ENCODE data around the gene BST1.

BST1 gene

GRCh38 chr4:15735536-15735935, 32.7 kb downstream of the BST1 start:
- H3K56ac ChIP-seq (ENCODE audit: low read length) = no peak overlapping the region
- no peak overlapping the region for H3K18ac ChIP-seq (ENCODE audit: low read length)
- H3K27me3 ChIP-seq (ENCODE audit: insufficient read depth, low read length, poor library complexity) = no peaks in the 10 kb centered on the region
- no peak for DNase-seq
- H2AK5ac ChIP-seq (ENCODE audit: low read length) = no peak overlapping the region
- no peaks in the 10 kb centered on the region for H3K36me3 ChIP-seq (ENCODE audit: control insufficient read depth, insufficient read depth, low read length)
- no peaks in the 10 kb centered on the region for H3K4me1 ChIP-seq (ENCODE audit: control insufficient read depth, low read depth, low read length)
- no peak overlapping the region for H3K23ac ChIP-seq (ENCODE audit: low read length)
- H3K9ac ChIP-seq (ENCODE audit: low read length) = no peak overlapping the region
- H3K27ac ChIP-seq (ENCODE audit: low read depth, low read length) = no peak overlapping the region
- no peak overlapping the region for H3K4me3 ChIP-seq (ENCODE audit: low read length)
- no peak overlapping the region for H3K4me2 ChIP-seq (ENCODE audit: low read length)
- H2BK15ac ChIP-seq (replicated peaks; ENCODE audit: low read depth) = no peak overlapping the region
- no CpG with 5 or more reads among the region's 6 CpGs for WGBS (ENCODE audit: extremely low coverage, insufficient coverage, low lambda C conversion rate)
- no peaks in the 10 kb centered on the region for H3K79me1 ChIP-seq (ENCODE audit: low read length)
- no peak overlapping the region for H2BK120ac ChIP-seq (ENCODE audit: low read depth, low read length)
- no peak overlapping the region for H3K4ac ChIP-seq (ENCODE audit: low read depth, low read length)
- no peak overlapping the region for H4K5ac ChIP-seq (ENCODE audit: low read length)
- no peaks in the 10 kb centered on the region for H3K79me2 ChIP-seq (ENCODE audit: control insufficient read depth, insufficient read depth, low read length)
- no peak overlapping the region for H4K8ac ChIP-seq (ENCODE audit: low read depth, low read length)
- no peak overlapping the region for H2BK5ac ChIP-seq (ENCODE audit: low read length)

GRCh38 chr4:15736514-15737050, 33.7 kb downstream of the BST1 start:
- H4K5ac ChIP-seq (ENCODE audit: low read length) = no peak overlapping the region
- H3K56ac ChIP-seq (ENCODE audit: low read length) = no peak overlapping the region
- no peaks in the 10 kb centered on the region for H3K79me1 ChIP-seq (ENCODE audit: low read length)
- no CpG with 5 or more reads among the region's 4 CpGs for WGBS (ENCODE audit: extremely low coverage, insufficient coverage, low lambda C conversion rate)
- no peaks in the 10 kb centered on the region for H3K79me2 ChIP-seq (ENCODE audit: control insufficient read depth, insufficient read depth, low read length)
- no peaks in the 10 kb centered on the region for H3K36me3 ChIP-seq (ENCODE audit: control insufficient read depth, insufficient read depth, low read length)
- no peak overlapping the region for H3K4ac ChIP-seq (ENCODE audit: low read depth, low read length)
- DNase-seq = no peak
- H3K4me3 ChIP-seq (ENCODE audit: low read length) = no peak overlapping the region
- no peak overlapping the region for H2BK120ac ChIP-seq (ENCODE audit: low read depth, low read length)
- no peak overlapping the region for H3K23ac ChIP-seq (ENCODE audit: low read length)
- H2AK5ac ChIP-seq (ENCODE audit: low read length) = no peak overlapping the region
- no peak overlapping the region for H3K4me2 ChIP-seq (ENCODE audit: low read length)
- no peak overlapping the region for H3K27ac ChIP-seq (ENCODE audit: low read depth, low read length)
- H4K8ac ChIP-seq (ENCODE audit: low read depth, low read length) = no peak overlapping the region
- no peak overlapping the region for H2BK15ac ChIP-seq (replicated peaks; ENCODE audit: low read depth)
- no peak overlapping the region for H3K18ac ChIP-seq (ENCODE audit: low read length)
- H3K4me1 ChIP-seq (ENCODE audit: control insufficient read depth, low read depth, low read length) = no peaks in the 10 kb centered on the region
- no peak overlapping the region for H2BK5ac ChIP-seq (ENCODE audit: low read length)
- no peaks in the 10 kb centered on the region for H3K27me3 ChIP-seq (ENCODE audit: insufficient read depth, low read length, poor library complexity)
- no peak overlapping the region for H3K9ac ChIP-seq (ENCODE audit: low read length)

- H3K27ac ChIP-seq (ENCODE audit: low read depth, low read length) = no peak overlapping the region
- no peaks in the 10 kb centered on the region for H3K4me1 ChIP-seq (ENCODE audit: control insufficient read depth, low read depth, low read length)
- H3K4ac ChIP-seq (ENCODE audit: low read depth, low read length) = no peak overlapping the region
- no peak overlapping the region for H3K23ac ChIP-seq (ENCODE audit: low read length)
- no peaks in the 10 kb centered on the region for H3K79me2 ChIP-seq (ENCODE audit: control insufficient read depth, insufficient read depth, low read length)
- no peak overlapping the region for H3K4me3 ChIP-seq (ENCODE audit: low read length)
- H3K79me1 ChIP-seq (ENCODE audit: low read length) = no peaks in the 10 kb centered on the region
- DNase-seq = no peak
- H3K27me3 ChIP-seq (ENCODE audit: insufficient read depth, low read length, poor library complexity) = no peaks in the 10 kb centered on the region
- H2AK5ac ChIP-seq (ENCODE audit: low read length) = no peak overlapping the region
- no peak overlapping the region for H4K8ac ChIP-seq (ENCODE audit: low read depth, low read length)
- no peak overlapping the region for H3K4me2 ChIP-seq (ENCODE audit: low read length)
- no CpG with 5 or more reads among the region's 3 CpGs for WGBS (ENCODE audit: extremely low coverage, insufficient coverage, low lambda C conversion rate)
- no peak overlapping the region for H3K9ac ChIP-seq (ENCODE audit: low read length)
- H3K36me3 ChIP-seq (ENCODE audit: control insufficient read depth, insufficient read depth, low read length) = no peaks in the 10 kb centered on the region
- H4K5ac ChIP-seq (ENCODE audit: low read length) = no peak overlapping the region
- H2BK120ac ChIP-seq (ENCODE audit: low read depth, low read length) = no peak overlapping the region
- no peak overlapping the region for H2BK15ac ChIP-seq (replicated peaks; ENCODE audit: low read depth)
- no peak overlapping the region for H2BK5ac ChIP-seq (ENCODE audit: low read length)
- H3K56ac ChIP-seq (ENCODE audit: low read length) = no peak overlapping the region
- H3K18ac ChIP-seq (ENCODE audit: low read length) = no peak overlapping the region
Measured at GRCh38 chr4:15737255-15737654, 34.4 kb downstream of the BST1 start.

GRCh38 chr4:15738877-15739276, 36.0 kb downstream of the BST1 start:
- Histone ChIP-seq H3K27ac (ENCODE audit: low read depth, low read length) (no peak overlapping the region), H3K4me2 (ENCODE audit: low read length) (no peak overlapping the region), H2BK5ac (ENCODE audit: low read length) (no peak overlapping the region), H3K79me1 (ENCODE audit: low read length) (no peaks in the 10 kb centered on the region), H3K9ac (ENCODE audit: low read length) (no peak overlapping the region), H3K27me3 (ENCODE audit: insufficient read depth, low read length, poor library complexity) (no peaks in the 10 kb centered on the region), H3K4me3 (ENCODE audit: low read length) (no peak overlapping the region), H2BK15ac (replicated peaks; ENCODE audit: low read depth) (no peak overlapping the region), H3K4ac (ENCODE audit: low read depth, low read length) (no peak overlapping the region), H3K23ac (ENCODE audit: low read length) (no peak overlapping the region), H3K79me2 (ENCODE audit: control insufficient read depth, insufficient read depth, low read length) (no peaks in the 10 kb centered on the region), H2BK120ac (ENCODE audit: low read depth, low read length) (no peak overlapping the region), H4K8ac (ENCODE audit: low read depth, low read length) (no peak overlapping the region), H3K4me1 (ENCODE audit: control insufficient read depth, low read depth, low read length) (no peaks in the 10 kb centered on the region), H3K56ac (ENCODE audit: low read length) (no peak overlapping the region), H2AK5ac (ENCODE audit: low read length) (no peak overlapping the region), H3K36me3 (ENCODE audit: control insufficient read depth, insufficient read depth, low read length) (no peaks in the 10 kb centered on the region), H3K18ac (ENCODE audit: low read length) (no peak overlapping the region), H4K5ac (ENCODE audit: low read length) (no peak overlapping the region)
- no CpG with 5 or more reads among the region's 1 CpG for WGBS (ENCODE audit: extremely low coverage, insufficient coverage, low lambda C conversion rate)
- DNase-seq = no peak

GRCh38 chr4:15740764-15741404, 38.0 kb downstream of the BST1 start:
- H3K4me3 ChIP-seq (ENCODE audit: low read length) = no peak overlapping the region
- H2BK15ac ChIP-seq (replicated peaks; ENCODE audit: low read depth) = no peak overlapping the region
- no peak overlapping the region for H4K5ac ChIP-seq (ENCODE audit: low read length)
- no peak for DNase-seq
- no peaks in the 10 kb centered on the region for H3K4me1 ChIP-seq (ENCODE audit: control insufficient read depth, low read depth, low read length)
- no peak overlapping the region for H3K23ac ChIP-seq (ENCODE audit: low read length)
- no peaks in the 10 kb centered on the region for H3K79me2 ChIP-seq (ENCODE audit: control insufficient read depth, insufficient read depth, low read length)
- H3K79me1 ChIP-seq (ENCODE audit: low read length) = no peaks in the 10 kb centered on the region
- no peak overlapping the region for H3K4ac ChIP-seq (ENCODE audit: low read depth, low read length)
- WGBS (ENCODE audit: extremely low coverage, insufficient coverage, low lambda C conversion rate) = no CpG with 5 or more reads among the region's 11 CpGs
- no peak overlapping the region for H3K4me2 ChIP-seq (ENCODE audit: low read length)
- no peak overlapping the region for H2BK5ac ChIP-seq (ENCODE audit: low read length)
- H3K9ac ChIP-seq (ENCODE audit: low read length) = no peak overlapping the region
- H3K36me3 ChIP-seq (ENCODE audit: control insufficient read depth, insufficient read depth, low read length) = no peaks in the 10 kb centered on the region
- no peaks in the 10 kb centered on the region for H3K27me3 ChIP-seq (ENCODE audit: insufficient read depth, low read length, poor library complexity)
- H3K56ac ChIP-seq (ENCODE audit: low read length) = no peak overlapping the region
- H4K8ac ChIP-seq (ENCODE audit: low read depth, low read length) = no peak overlapping the region
- no peak overlapping the region for H2BK120ac ChIP-seq (ENCODE audit: low read depth, low read length)
- H3K18ac ChIP-seq (ENCODE audit: low read length) = no peak overlapping the region
- H3K27ac ChIP-seq (ENCODE audit: low read depth, low read length) = no peak overlapping the region
- no peak overlapping the region for H2AK5ac ChIP-seq (ENCODE audit: low read length)

GRCh38 chr4:15742083-15742582, 39.3 kb downstream of the BST1 start:
- Histone ChIP-seq H2BK5ac (ENCODE audit: low read length) (no peak overlapping the region), H3K4me3 (ENCODE audit: low read length) (no peak overlapping the region), H3K23ac (ENCODE audit: low read length) (no peak overlapping the region), H3K9ac (ENCODE audit: low read length) (no peak overlapping the region), H3K4me1 (ENCODE audit: control insufficient read depth, low read depth, low read length) (no peaks in the 10 kb centered on the region), H3K36me3 (ENCODE audit: control insufficient read depth, insufficient read depth, low read length) (no peaks in the 10 kb centered on the region), H3K18ac (ENCODE audit: low read length) (no peak overlapping the region), H2BK120ac (ENCODE audit: low read depth, low read length) (no peak overlapping the region), H2AK5ac (ENCODE audit: low read length) (no peak overlapping the region), H2BK15ac (replicated peaks; ENCODE audit: low read depth) (no peak overlapping the region), H3K79me1 (ENCODE audit: low read length) (no peaks in the 10 kb centered on the region), H4K8ac (ENCODE audit: low read depth, low read length) (no peak overlapping the region), H3K56ac (ENCODE audit: low read length) (no peak overlapping the region), H3K4me2 (ENCODE audit: low read length) (no peak overlapping the region), H3K79me2 (ENCODE audit: control insufficient read depth, insufficient read depth, low read length) (no peaks in the 10 kb centered on the region), H3K4ac (ENCODE audit: low read depth, low read length) (no peak overlapping the region), H3K27ac (ENCODE audit: low read depth, low read length) (no peak overlapping the region), H4K5ac (ENCODE audit: low read length) (no peak overlapping the region), H3K27me3 (ENCODE audit: insufficient read depth, low read length, poor library complexity) (no peaks in the 10 kb centered on the region)
- WGBS (ENCODE audit: extremely low coverage, insufficient coverage, low lambda C conversion rate) = no CpG with 5 or more reads among the region's 1 CpG
- DNase-seq = no peak

Measured in mesendoderm (in vitro differentiated cells).